H9 (cell line): Measurements from ENCODE around the gene SPC24. TPM values are rescaled to one million over a fixed set of nuclear protein-coding genes. Genes with fewer than 3 reads are reported as not detected.

ENCODE experiments used
- DNase-seq: peaks from one replicate; pipeline ENCODE4 v3.0.0-alpha.2; 2017
- H2AFZ ChIP-seq: one replicate; pipeline ENCODE4 v1.6.1; 2013; ENCODE audit warnings: mild to moderate bottlenecking, low read length, control low read depth, moderate library complexity
- H2AK5ac ChIP-seq: 2 replicates; pipeline ENCODE4 v1.6.1; 2013; ENCODE audit warnings: low read length, control low read depth, mixed read lengths; ENCODE audit not compliant: insufficient read length
- H2BK120ac ChIP-seq: one replicate; pipeline ENCODE4 v1.6.1; 2013; ENCODE audit warnings: low read depth, mild to moderate bottlenecking, low read length, control low read depth, inconsistent platforms; ENCODE audit not compliant: poor library complexity, severe bottlenecking
- H2BK12ac ChIP-seq: 2 replicates; pipeline ENCODE4 v1.6.1; 2013; ENCODE audit warnings: low read length, control low read depth, mixed read lengths, low read depth; ENCODE audit not compliant: insufficient read length
- H2BK15ac ChIP-seq: 2 replicates; pipeline ENCODE4 v1.6.1; 2013; ENCODE audit warnings: low read depth, low read length, control low read depth
- H2BK20ac ChIP-seq: one replicate; pipeline ENCODE4 v1.6.1; 2013; ENCODE audit warnings: low read depth, mild to moderate bottlenecking, low read length, control low read depth, inconsistent platforms; ENCODE audit not compliant: poor library complexity, severe bottlenecking
- H2BK5ac ChIP-seq: 2 replicates; pipeline ENCODE4 v1.6.1; 2013; ENCODE audit warnings: low read length, control low read depth, mixed read lengths; ENCODE audit not compliant: insufficient read length
- H3K14ac ChIP-seq: 2 replicates; pipeline ENCODE4 v1.6.1; 2013; ENCODE audit warnings: low read length, control low read depth; ENCODE audit not compliant: insufficient read depth
- H3K18ac ChIP-seq: 2 replicates; pipeline ENCODE4 v1.6.1; 2013; ENCODE audit warnings: low read depth, mild to moderate bottlenecking, mixed read lengths, low read length, control low read depth; ENCODE audit not compliant: insufficient read length
- H3K23ac ChIP-seq: 2 replicates; pipeline ENCODE4 v1.6.1; 2013; ENCODE audit warnings: low read length, control low read depth, mixed read lengths, low read depth; ENCODE audit not compliant: insufficient read length
- H3K23me2 ChIP-seq: 2 replicates; pipeline ENCODE4 v1.6.1; 2013; ENCODE audit warnings: low read depth, mild to moderate bottlenecking, mixed read lengths, low read length, control low read depth; ENCODE audit not compliant: insufficient read length, poor library complexity, severe bottlenecking
- H3K27ac ChIP-seq: 2 replicates; pipeline ENCODE4 v1.5.1; 2013; ENCODE audit warnings: low read length, control low read depth, mixed read lengths, low read depth; ENCODE audit not compliant: insufficient read length
- H3K27me3 ChIP-seq: 2 replicates; pipeline ENCODE4 v1.6.1; 2013; ENCODE audit warnings: low read length, control low read depth, inconsistent platforms; ENCODE audit not compliant: insufficient read depth
- H3K4ac ChIP-seq: 2 replicates; pipeline ENCODE4 v1.6.1; 2013; ENCODE audit warnings: low read depth, mild to moderate bottlenecking, control low read depth, inconsistent platforms, low read length, moderate library complexity
- H3K4me1 ChIP-seq: 2 replicates; pipeline ENCODE4 v1.6.1; 2013; ENCODE audit warnings: low read length, control low read depth, inconsistent platforms; ENCODE audit not compliant: insufficient read depth
- H3K4me2 ChIP-seq: 2 replicates; pipeline ENCODE4 v1.6.1; 2013; ENCODE audit warnings: low read length, control low read depth, mixed read lengths; ENCODE audit not compliant: insufficient read length, insufficient read depth
- H3K56ac ChIP-seq: 2 replicates; pipeline ENCODE4 v1.6.1; 2013; ENCODE audit warnings: low read depth, mild to moderate bottlenecking, mixed read lengths, low read length, control low read depth; ENCODE audit not compliant: insufficient read length
- H3K79me1 ChIP-seq: 2 replicates; pipeline ENCODE4 v1.6.1; 2013; ENCODE audit warnings: low read depth, mild to moderate bottlenecking, moderate library complexity, low read length, control low read depth, inconsistent platforms; ENCODE audit not compliant: insufficient read depth, poor library complexity, severe bottlenecking
- H3K79me2 ChIP-seq: 2 replicates; pipeline ENCODE4 v1.6.1; 2013; ENCODE audit warnings: low read length, control low read depth, inconsistent platforms; ENCODE audit not compliant: insufficient read depth
- H3K9ac ChIP-seq: 2 replicates; pipeline ENCODE4 v1.6.1; 2013; ENCODE audit warnings: low read length, control low read depth, mixed read lengths; ENCODE audit not compliant: insufficient read length; ENCODE audit errors: extremely low read depth
- H3K9me3 ChIP-seq: one replicate; pipeline ENCODE4 v1.6.1; 2013; ENCODE audit warnings: low read depth, low read length, inconsistent platforms; ENCODE audit not compliant: control insufficient read depth
- H3T11ph ChIP-seq: one replicate; pipeline ENCODE4 v1.6.1; 2013; ENCODE audit warnings: mild to moderate bottlenecking, low read length, control low read depth, inconsistent platforms
- H4K20me1 ChIP-seq: one replicate; pipeline ENCODE4 v1.6.1; 2013; ENCODE audit not compliant: control insufficient read depth, insufficient read length, insufficient read depth
- H4K5ac ChIP-seq: 2 replicates; pipeline ENCODE4 v1.6.1; 2013; ENCODE audit warnings: low read depth, mild to moderate bottlenecking, mixed read lengths, low read length, control low read depth; ENCODE audit not compliant: insufficient read length
- H4K8ac ChIP-seq: replicated peaks from 2 replicates; pipeline ENCODE4 v1.6.1; 2013; ENCODE audit warnings: low read length, control low read depth, mixed read lengths, low read depth; ENCODE audit not compliant: insufficient read length
- H4K91ac ChIP-seq: 2 replicates; pipeline ENCODE4 v1.6.1; 2013; ENCODE audit warnings: low read depth, mild to moderate bottlenecking, moderate library complexity, mixed read lengths, low read length, control low read depth; ENCODE audit not compliant: insufficient read length
- H3K27ac Mint-ChIP-seq, 3 experiments: 2 replicates in 2 of 3; 3 replicates in 1 of 3; pipeline ENCODE4 v1.8.0; 2020 to 2021; ENCODE audit warnings: mixed read lengths in 3 of 3, mild to moderate bottlenecking in 1 of 3, moderate library complexity in 1 of 3
- H3K27me3 Mint-ChIP-seq: 2 replicates; pipeline ENCODE4 v1.8.0; 2021; ENCODE audit warnings: low read depth, mild to moderate bottlenecking, moderate library complexity, mixed read lengths
- H3K36me3 Mint-ChIP-seq, 3 experiments: 2 replicates in 2 of 3; 3 replicates in 1 of 3; pipeline ENCODE4 v1.8.0; 2020 to 2021; ENCODE audit warnings: low read depth in 3 of 3, mixed read lengths in 3 of 3; ENCODE audit not compliant: insufficient read depth in 1 of 3
- H3K4me1 Mint-ChIP-seq, 2 experiments: 2 replicates each; pipeline ENCODE4 v1.8.0; 2020; ENCODE audit warnings: mixed read lengths in 2 of 2
- H3K4me3 Mint-ChIP-seq, 2 experiments: 2 replicates in 1 of 2; 3 replicates in 1 of 2; pipeline ENCODE4 v1.8.0; 2020 to 2021; ENCODE audit warnings: mild to moderate bottlenecking in 2 of 2, mixed read lengths in 2 of 2, moderate library complexity in 1 of 2
- H3K9me3 Mint-ChIP-seq, 2 experiments: 2 replicates in 1 of 2; 3 replicates in 1 of 2; pipeline ENCODE4 v1.8.0; 2020; ENCODE audit warnings: mild to moderate bottlenecking in 2 of 2, mixed read lengths in 2 of 2, moderate library complexity in 1 of 2
- CTCF ChIP-seq: fragments of 200-600 bp; sonication (generic); conservative IDR thresholded peaks from 3 replicates; pipeline ENCODE4 v1.8.0; 2021; ENCODE audit warnings: antibody characterized with exemption, mild to moderate bottlenecking
- WGBS: extraction: QIAGEN DNeasy Blood & Tissue Kit; methylation state at CpG from one replicate; pipeline ENCODE4 v1.1.7; 2013; ENCODE audit warnings: missing lambda C conversion rate, low lambda C conversion rate, mixed read lengths; ENCODE audit not compliant: insufficient read length; ENCODE audit errors: extremely low coverage; 5-methylcytosine and 5-hydroxymethylcytosine counted together
- total RNA-seq: library from RNA; stranded (reverse); gene quantifications from 2 replicates; pipeline ENCODE4 v1.2.1, GENCODE V29; 2021

The SPC24 gene
- total RNA-seq, 1 experiment from 2014 or later: 51.5 TPM

- no peak overlapping the region for H2BK20ac ChIP-seq
- no peaks in the 10 kb centered on the region for H3K9me3 Mint-ChIP-seq
Measured at GRCh38 chr19:11176466-11177193, 21.0 kb upstream of the SPC24 start.

More at GRCh38 chr19:11176466-11177193, 21.0 kb upstream of the SPC24 start:
- no peak for TF ChIP-seq CTCF
- no peaks in the 10 kb centered on the region for H3K79me2 ChIP-seq
- H3K27me3 ChIP-seq: no peaks in the 10 kb centered on the region
- H3K18ac ChIP-seq: no peak overlapping the region
- Mint-ChIP-seq H3K4me3 (no peak overlapping the region), H3K36me3 (peaks cover 15 to 52% (median 43%) of the 10 kb centered on the region in 3 experiments; a peak in 6 of 7 replicates), H3K27me3 (no peaks in the 10 kb centered on the region), H3K4me1 (no peaks in the 10 kb centered on the region), H3K27ac (no peak overlapping the region)
- no peak overlapping the region for H2AFZ ChIP-seq
- no peak overlapping the region for H3T11ph ChIP-seq
- no peak overlapping the region for H4K5ac ChIP-seq
- no peak overlapping the region for H2BK5ac ChIP-seq
- no peaks in the 10 kb centered on the region for H3K9me3 ChIP-seq
- no peak overlapping the region for H3K4me2 ChIP-seq
- no peaks in the 10 kb centered on the region for H4K20me1 ChIP-seq
- H3K4ac ChIP-seq: no peak overlapping the region
- WGBS: no CpG with 5 or more reads among the region's 18 CpGs
- no peak overlapping the region for H2AK5ac ChIP-seq
- H2BK15ac ChIP-seq: no peak overlapping the region
- H3K9ac ChIP-seq: no peak overlapping the region
- H3K79me1 ChIP-seq: no peaks in the 10 kb centered on the region
- H4K8ac ChIP-seq: no peak overlapping the region
- H3K23me2 ChIP-seq: no peaks in the 10 kb centered on the region
- no peak overlapping the region for H3K23ac ChIP-seq
- H3K56ac ChIP-seq: no peak overlapping the region
- H2BK12ac ChIP-seq: no peak overlapping the region
- no peak for DNase-seq
- no peaks in the 10 kb centered on the region; the same call in 1 of the 2 replicates for H3K4me1 ChIP-seq
- H2BK120ac ChIP-seq: no peak overlapping the region
- no peak overlapping the region for H4K91ac ChIP-seq
- H3K14ac ChIP-seq: no peak overlapping the region
- no peak overlapping the region for H3K27ac ChIP-seq
